ENCODE results near the gene ASAH2B.

The ASAH2B gene

GRCh38 chr10:50798297-50798696, 58.6 kb downstream of the ASAH2B start:
- DNase-seq (ENCODE audit: low spot score) = no peak

DNA sequence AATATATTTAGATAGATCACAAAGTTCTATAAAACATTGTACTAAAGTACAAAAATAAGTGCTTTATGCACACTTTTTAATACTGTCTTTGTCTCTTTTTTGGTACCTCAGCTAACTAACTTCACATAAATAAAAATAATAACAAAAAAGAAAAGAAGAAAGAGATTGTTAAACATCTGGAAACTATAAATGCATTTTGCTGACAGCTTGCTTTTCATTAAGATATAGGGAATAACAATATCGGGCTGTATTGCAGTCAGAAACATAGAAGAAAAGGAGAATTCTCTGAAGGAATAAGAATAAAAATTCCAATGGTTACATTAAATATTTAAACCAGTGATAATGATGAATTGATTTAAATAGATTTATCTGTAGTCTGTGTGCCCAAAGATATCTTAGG, 59.9 kb downstream of the ASAH2B start:
- no peak for DNase-seq (ENCODE audit: low spot score)

- DNase-seq (ENCODE audit: low spot score) = no peak
These were observed 66.4 kb downstream of the ASAH2B start for GRCh38 chr10:50805981-50806622.

- peak; percentile 62 for DNase-seq (ENCODE audit: low spot score)
These were observed 68.4 kb downstream of the ASAH2B start for GRCh38 chr10:50807851-50808776.

Data from AG08395 (cell line).